GM19452 (cell line): ENCODE results near the gene EOLA1.
"Not testable (repeated sequence)": the region's sequence is repeated elsewhere in the genome, so short reads cannot be mapped to it uniquely, and the experiment has no call there.

Experiments
- ATAC-seq: cut with Tn5 transposase; IDR thresholded peaks from one replicate; pipeline ENCODE4 v1.9.1; 2021; ENCODE audit not compliant: unreplicated experiment

The EOLA1 gene

DNA sequence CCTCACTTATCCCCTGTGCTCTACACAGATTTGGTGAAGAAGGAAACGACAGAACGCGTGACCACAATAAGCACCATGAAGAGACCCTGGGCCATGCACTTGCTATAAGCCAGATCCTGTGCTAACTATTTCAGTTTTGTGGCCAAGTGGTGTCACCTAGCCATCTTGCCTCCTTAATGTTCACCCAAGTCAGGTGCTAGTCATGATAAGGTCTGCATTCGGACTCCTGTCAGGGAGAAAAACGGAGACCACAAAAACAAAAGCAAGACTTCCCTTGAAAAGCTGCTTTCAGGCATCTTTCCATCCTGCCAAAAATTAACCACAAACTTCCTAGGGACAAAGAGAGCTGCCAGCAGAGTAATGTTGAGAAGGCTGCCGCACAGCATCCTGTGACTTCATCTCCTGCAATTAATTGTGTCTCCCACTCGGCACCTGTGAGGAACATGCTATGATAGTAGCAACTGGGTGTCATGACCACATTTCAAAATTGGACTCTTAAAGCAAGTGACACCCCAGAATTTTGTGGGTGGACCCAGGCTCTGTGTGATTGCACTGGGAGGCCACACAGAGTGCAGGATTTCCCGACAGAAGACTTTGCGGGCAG lies 26.9 kb upstream of the EOLA1 start:
- ATAC-seq = no peak

- ATAC-seq = no peak
These were observed 24.7 kb upstream of the EOLA1 start for GRCh38 chrX:149515954-149516602.

DNA sequence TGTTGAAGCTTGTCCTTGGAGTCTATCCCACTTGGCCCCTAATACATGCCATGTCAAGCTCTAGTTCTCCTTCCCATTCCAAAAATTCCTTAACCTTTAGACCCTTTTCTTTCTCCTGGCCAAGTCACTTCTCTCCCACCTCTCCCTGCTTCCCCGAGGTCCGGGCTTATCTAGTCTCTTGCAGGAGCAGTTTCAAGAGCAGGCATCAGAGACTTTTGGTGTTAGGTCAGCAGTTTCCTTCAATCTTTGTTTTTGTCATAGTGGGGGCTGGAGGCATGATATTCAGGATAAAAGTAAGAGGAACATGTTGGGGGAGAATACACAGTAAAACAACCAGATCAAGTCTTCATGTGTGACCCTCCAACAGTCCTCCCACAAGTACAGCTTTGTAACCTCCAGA lies 24.2 kb upstream of the EOLA1 start:
- no peak for ATAC-seq

DNA sequence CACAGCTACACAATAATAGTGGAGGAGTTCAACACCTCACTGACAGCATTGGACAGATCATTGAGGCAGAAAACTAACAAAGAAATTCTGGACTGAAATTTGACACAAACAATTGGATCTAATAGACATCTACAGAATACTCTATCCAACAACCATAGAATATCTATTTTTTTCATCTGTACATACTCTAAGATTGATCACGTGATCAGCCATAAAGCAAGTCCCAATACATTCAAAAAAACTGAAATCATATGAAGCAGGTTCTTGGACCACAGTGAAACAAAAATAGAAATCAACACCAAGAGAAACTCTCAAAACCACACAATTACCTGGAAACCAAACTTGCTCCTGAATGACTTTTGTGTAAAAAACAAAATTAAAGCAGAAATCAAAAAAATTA lies 23.5 kb upstream of the EOLA1 start:
- ATAC-seq = no peak

- ATAC-seq = no peak
These were observed 22.6 kb upstream of the EOLA1 start for GRCh38 chrX:149518236-149518635.

DNA sequence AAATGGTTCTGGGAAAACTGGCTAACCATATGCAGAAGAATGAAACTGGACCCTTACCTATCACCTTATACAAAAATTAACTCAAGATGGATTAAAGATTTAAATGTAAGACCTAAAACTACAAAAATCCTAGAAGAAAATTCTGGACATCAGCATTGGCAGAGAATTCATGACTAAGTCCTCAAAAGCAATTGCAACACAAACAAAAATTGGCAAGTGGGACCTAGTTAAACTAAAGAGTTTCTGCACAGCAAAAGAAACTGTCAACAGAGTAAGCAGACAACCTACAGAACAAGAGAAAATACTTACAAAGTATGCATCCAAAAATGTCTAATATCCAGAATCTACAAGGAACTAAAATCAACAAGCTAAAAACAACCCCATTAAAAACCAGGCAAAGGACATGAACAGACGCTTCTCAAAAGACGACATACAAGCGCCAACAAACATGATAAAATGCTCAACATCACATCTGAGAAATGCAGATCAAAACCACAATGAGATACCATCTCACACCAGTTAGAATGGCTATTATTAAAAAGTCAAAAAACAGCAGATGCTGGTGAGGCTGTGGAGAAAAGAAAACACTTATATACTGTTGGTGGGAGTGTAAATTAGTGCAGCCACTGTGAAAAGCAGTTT lies 20.1 kb upstream of the EOLA1 start:
- not testable (repeated sequence) for ATAC-seq

DNA sequence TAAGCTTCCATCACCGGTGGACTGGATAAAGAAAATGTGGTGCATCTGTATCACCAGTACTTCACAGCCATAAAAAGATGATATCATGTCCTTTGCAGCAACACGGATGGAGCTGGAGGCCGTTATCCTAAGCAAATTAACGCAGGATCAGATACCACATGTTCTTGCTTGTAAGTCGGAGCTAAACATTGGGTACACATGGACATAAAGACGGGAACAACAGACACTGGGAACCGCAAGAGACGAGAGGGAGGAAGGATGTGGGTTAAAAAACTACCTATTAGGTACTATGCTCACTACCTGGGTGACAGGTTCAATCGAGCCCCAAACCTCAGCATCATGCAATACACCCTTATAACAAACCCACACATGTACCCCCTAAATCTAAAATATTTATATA lies 19.4 kb upstream of the EOLA1 start:
- ATAC-seq = no peak

- ATAC-seq = no peak
These were observed 17.9 kb upstream of the EOLA1 start for GRCh38 chrX:149522916-149523315.

DNA sequence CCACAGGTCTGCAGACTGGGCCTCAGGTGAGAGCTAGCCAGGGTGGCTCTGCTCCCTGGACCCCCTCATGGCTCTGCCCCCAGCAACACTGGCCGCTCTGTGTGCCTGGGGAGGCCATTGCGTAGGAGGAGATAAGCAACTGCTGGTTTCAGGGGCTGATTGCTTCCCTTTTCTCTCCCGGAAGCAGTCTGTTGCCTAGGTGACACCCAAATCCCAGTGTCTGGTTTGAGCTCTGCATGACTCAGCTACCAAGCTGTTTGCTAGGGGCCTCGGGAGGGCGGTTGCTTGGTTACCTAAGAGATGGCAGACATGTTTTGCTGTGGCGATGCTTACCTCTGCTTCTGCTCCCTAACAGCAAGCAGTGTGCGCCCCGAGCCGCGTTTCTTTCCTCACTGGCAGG lies 15.4 kb upstream of the EOLA1 start:
- ATAC-seq = peak; percentile 91

- ATAC-seq = peak; percentile 46
These were observed 14.9 kb upstream of the EOLA1 start for GRCh38 chrX:149525903-149526302.

DNA sequence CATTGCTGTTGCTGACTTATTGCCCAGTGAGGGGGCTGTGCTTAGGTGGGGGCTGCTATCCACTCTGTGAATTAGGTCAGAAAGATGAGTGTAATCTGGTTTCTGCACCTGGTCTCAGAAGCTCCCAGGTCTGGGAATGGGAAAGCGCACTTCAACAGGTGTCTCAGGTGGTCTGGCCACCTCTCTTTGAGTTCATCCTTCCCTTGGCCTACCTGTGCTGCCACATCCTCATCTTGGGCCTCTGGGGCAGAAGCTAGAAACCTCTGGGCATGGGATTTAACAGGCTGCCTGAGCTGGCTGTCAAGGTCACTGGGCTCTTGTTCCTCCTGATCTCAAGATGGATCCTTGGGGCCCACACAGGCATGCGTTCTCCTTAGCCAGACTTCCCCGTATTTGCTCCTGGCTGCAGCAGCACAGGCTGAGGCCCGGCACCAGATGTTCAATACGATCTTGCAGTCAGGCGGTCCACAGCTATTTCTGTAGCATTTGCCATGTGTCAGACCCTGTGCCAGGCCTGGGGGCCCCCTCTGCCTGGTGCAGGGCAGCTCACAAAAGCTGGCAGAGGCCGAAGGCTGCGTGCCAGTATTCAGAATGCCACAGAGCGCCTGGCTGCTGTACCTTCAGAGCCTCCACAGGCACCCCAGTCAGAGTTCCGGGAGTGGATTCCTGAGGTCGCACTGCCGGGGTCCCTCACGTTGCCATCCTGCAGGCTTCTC lies 14.3 kb upstream of the EOLA1 start:
- not testable (repeated sequence) for ATAC-seq

GRCh38 chrX:149527705-149528104 lies 13.1 kb upstream of the EOLA1 start:
- ATAC-seq = no peak

DNA sequence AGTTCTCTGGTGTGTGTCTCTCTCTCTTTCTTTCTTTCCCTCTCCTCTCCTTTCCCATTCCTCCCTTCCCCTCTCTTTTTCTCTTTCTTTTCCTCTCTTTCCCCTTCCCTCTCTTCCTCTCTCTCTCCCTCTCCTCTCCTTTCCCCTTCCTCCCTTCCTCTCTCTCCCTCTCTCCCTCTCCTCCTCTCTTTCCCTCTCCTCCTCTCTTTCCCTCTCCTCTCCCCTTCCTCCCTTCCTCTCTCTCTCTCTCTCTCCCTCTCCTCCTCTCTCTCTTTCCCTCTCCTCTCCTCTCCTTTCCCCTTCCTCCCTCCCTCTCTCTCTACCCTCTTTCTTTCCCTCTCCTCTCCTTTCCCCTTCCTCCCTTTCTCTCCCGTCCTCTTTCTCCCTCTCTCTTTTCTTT lies 12.4 kb upstream of the EOLA1 start:
- no peak for ATAC-seq

GRCh38 chrX:149531599-149531998 lies 9.2 kb upstream of the EOLA1 start:
- no peak for ATAC-seq

DNA sequence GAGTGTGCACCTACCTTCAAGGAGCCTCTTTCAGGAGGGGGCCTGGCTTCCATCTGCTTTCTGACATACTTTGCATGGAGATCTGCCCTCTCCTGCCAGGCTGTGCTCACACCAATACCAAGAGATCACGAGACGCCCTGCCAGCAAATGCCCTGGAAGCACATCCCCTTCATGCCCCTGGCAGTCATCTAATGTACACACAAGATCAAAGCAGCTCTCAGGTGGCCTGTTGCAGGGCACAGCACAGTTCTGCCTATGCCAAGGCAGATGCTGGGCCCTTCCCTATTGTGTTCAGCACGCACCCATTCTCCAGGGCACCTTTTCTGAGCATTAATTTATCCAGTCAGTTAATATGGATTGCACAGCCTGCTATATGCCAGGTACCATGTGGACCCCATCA lies 7.9 kb upstream of the EOLA1 start:
- not testable (repeated sequence) for ATAC-seq

DNA sequence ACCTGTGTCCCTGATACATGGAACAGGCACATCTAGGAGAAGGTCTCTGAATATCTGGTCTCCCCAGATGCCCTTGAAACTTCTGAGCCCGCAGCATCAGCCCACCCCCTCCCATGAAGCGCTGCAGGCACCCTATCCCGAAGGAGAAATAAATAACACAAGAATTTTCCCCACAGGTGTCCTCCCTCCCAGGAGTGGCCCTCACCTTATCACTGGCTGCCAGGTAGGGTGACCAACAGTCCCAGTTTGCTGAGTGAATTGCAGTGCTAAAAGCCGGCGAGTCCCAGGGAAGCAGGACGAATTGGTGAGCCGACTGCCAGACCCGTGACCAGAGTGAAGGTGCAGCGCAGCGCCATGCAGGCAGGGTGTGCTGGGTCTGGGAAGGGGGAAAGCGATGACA lies 6.8 kb upstream of the EOLA1 start:
- ATAC-seq = not testable (repeated sequence)

DNA sequence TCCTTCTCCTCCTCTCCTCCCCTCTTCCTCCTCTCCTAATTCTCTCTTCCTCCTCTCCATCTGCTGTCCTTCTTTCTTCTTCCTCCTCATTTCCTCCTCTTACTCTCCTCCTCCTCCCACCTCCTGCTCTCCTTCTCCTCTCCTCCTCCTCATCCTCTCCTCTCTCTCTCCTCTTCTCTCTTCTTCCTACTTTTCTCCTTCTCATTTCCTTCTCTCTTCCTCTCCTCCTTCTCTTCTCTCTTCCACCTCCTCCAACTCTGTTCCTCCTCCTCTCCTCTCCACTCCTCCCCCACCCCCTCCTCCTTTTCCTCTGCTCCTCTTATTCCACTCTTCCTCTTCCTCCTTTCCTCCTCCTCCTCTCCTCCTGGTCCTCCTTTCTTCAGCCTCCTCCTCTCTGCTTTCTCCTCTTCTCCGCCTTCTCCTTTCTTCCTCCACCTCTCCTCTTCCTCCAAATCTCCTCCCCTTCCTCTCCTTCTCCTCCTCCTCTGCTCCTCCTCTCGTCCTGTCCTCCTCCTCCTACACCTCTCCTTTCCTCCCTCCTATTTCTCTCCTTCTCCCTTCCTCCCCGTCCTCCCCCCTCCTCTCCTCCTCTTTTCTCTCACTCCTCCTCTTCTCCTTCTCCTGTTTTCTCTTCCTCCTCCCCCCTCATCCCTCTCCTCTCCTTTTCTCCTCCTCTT lies 5.7 kb upstream of the EOLA1 start:
- not testable (repeated sequence) for ATAC-seq

- not testable (repeated sequence) for ATAC-seq
These were observed 3.3 kb upstream of the EOLA1 start for GRCh38 chrX:149537474-149537873.

DNA sequence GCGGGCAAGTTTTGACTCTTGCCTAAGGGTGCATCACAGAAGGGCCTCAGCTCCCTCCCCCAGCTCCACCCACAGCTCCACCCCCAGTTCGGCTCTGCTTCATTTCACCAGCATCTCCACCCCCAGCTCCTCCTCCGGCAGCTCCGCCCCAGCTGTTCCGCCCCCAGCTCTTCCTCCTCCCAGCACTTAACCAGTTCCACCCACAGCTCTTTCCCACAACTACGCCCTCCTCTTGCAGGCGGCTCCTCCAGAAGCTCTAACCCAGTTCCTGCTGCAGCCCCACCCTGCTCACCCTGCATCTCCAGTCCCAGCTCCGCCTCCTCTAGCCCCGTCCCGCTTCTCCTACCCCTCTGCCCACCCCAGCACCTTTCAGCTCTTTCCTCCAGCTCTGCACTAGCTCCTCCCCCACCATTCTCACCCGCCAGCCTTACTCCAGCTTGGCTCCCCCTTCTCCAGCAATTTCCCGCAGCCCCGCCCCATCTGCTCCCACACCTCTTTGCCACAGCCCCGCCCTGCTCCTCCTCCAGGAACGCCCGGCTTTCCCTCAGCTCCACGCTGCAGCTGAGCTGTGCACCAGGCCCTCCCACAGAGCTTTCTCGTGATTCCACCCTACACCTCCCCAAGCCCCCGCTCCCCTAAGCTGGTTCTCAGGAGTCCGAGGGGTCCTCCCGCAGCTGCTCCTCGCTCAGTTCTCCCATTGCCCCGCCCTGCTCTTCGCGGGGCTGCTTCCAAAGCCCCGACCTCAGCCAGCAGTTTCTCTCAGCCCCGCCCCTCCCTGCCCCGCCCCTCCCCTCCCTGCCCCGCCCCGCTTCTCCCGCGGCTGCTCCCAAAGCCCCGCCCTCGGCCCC lies 1.3 kb upstream of the EOLA1 start:
- ATAC-seq = peak; percentile 41

DNA sequence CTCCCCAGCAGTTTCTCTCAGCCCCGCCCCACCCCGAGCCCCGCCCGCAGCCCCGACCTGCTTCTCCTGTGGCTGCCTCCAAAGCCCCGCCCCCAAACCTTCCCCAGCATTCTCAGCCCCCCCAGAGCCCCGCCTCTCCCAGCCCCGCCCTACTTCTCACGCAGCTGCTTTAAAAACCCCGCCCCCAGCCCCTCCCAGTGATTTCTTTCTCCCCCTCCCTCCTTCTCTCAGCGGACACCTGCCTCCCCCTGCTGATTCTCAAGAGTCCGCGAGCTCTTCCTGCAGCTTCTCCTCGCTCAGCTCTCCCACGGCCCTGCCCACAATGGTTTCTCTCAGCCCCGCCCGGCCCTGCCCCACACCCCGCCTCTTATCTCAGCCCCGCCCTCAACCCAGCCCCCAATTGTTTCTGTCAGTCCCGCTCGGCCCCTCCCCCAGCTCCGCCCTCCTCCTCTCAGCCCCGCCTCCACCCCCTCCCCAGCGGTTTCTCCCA lies 636 bp upstream of the EOLA1 start:
- peak; percentile 10 for ATAC-seq
